HG02571 (cell line): ENCODE data around the gene STX18.
"Not testable (repeated sequence)": the region's sequence is repeated elsewhere in the genome, so short reads cannot be mapped to it uniquely, and the experiment has no call there.

Experiments
- ATAC-seq: cut with Tn5 transposase; IDR thresholded peaks from one replicate; pipeline ENCODE4 v1.9.1; 2021; ENCODE audit warnings: mild to moderate bottlenecking, moderate library complexity; ENCODE audit not compliant: unreplicated experiment

STX18 gene

GRCh38 chr4:4510641-4511040 is 31.2 kb downstream of the STX18 start:
- ATAC-seq: not testable (repeated sequence)

- no peak for ATAC-seq
Measured at GRCh38 chr4:4509521-4509920, 32.3 kb downstream of the STX18 start.

- no peak for ATAC-seq
Measured at GRCh38 chr4:4507923-4508322, 33.9 kb downstream of the STX18 start.

GRCh38 chr4:4507403-4507802 is 34.4 kb downstream of the STX18 start:
- ATAC-seq: no peak

GRCh38 chr4:4506961-4507360 is 34.9 kb downstream of the STX18 start:
- ATAC-seq: no peak

GRCh38 chr4:4505211-4505610 is 36.6 kb downstream of the STX18 start:
- not testable (repeated sequence) for ATAC-seq

- ATAC-seq: no peak
Measured at GRCh38 chr4:4504783-4505182, 37.1 kb downstream of the STX18 start.

- peak; percentile 56 for ATAC-seq
Measured at GRCh38 chr4:4502694-4503311, 39.0 kb downstream of the STX18 start.

- ATAC-seq: no peak
Measured at GRCh38 chr4:4501679-4502078, 40.2 kb downstream of the STX18 start.

GRCh38 chr4:4499438-4500123 is 42.3 kb downstream of the STX18 start:
- no peak for ATAC-seq

- ATAC-seq: no peak
Measured at GRCh38 chr4:4496592-4497372, 45.1 kb downstream of the STX18 start.

GRCh38 chr4:4494882-4495281 is 47.0 kb downstream of the STX18 start:
- ATAC-seq: no peak

- ATAC-seq: peak; percentile 51
Measured at GRCh38 chr4:4492161-4492847, 49.5 kb downstream of the STX18 start.

GRCh38 chr4:4491396-4491893 is 50.4 kb downstream of the STX18 start:
- no peak for ATAC-seq

GRCh38 chr4:4490816-4491215 is 51.0 kb downstream of the STX18 start:
- ATAC-seq: no peak

GRCh38 chr4:4490041-4490440 is 51.8 kb downstream of the STX18 start:
- no peak for ATAC-seq

GRCh38 chr4:4488405-4489404 is 53.1 kb downstream of the STX18 start:
- ATAC-seq: peak; percentile 80

- no peak for ATAC-seq
Measured at GRCh38 chr4:4486969-4487368, 54.9 kb downstream of the STX18 start.

GRCh38 chr4:4485806-4486205 is 56.0 kb downstream of the STX18 start:
- ATAC-seq: no peak

- ATAC-seq: no peak
Measured at GRCh38 chr4:4481399-4481994, 60.4 kb downstream of the STX18 start.
